AG09319 (cell line): ENCODE measurements around the gene GRIP1.

Experiments
- DNase-seq: peaks from one replicate; pipeline ENCODE4 v3.0.0-alpha.2; 2010; ENCODE audit warnings: low read depth; ENCODE audit errors: extremely low read depth
- CTCF ChIP-seq: IDR thresholded peaks from 2 replicates; pipeline ENCODE4 v1.5.1; 2011; ENCODE audit warnings: low read depth, mild to moderate bottlenecking, inconsistent platforms, low read length, moderate library complexity

GRIP1 gene

GRCh38 chr12:66302827-66303169 lies 376.1 kb downstream of the GRIP1 start:
- DNase-seq = no peak
- no peak for TF ChIP-seq CTCF

- TF ChIP-seq CTCF = no peak
- peak; percentile 88 for DNase-seq
These were observed 376.7 kb downstream of the GRIP1 start, which contains the start of gene HELB for GRCh38 chr12:66301944-66302826. Gene HELB, plus strand, starts transcription at chr12:66302493. Its CDS starts 111 bp downstream, at chr12:66302604.

GRCh38 chr12:66297923-66298322 lies 381.0 kb downstream of the GRIP1 start:
- DNase-seq = no peak
- TF ChIP-seq CTCF = no peak
